Stomach (tissue), 4 donors: ENCODE data around the gene CDK12.

Experiments used
- EP300 ChIP-seq: sonication (generic); formaldehyde crosslinking; IDR thresholded peaks from one replicate; pipeline ENCODE4 v1.6.1; 2017; ENCODE audit warnings: antibody characterized with exemption
- POLR2A ChIP-seq, 4 donors: fragments of 450-650 bp; IDR thresholded peaks; one replicate each; pipeline ENCODE4 v1.6.1; 2016; ENCODE audit warnings: antibody characterized with exemption in 4 of 4, control low read depth in 2 of 4, mild to moderate bottlenecking in 1 of 4, moderate library complexity in 1 of 4
- POLR2AphosphoS5 ChIP-seq, 3 donors: sonication (generic); formaldehyde crosslinking; IDR thresholded peaks; one replicate each; pipeline ENCODE4 v1.6.1; 2016; ENCODE audit warnings: antibody characterized with exemption in 3 of 3
- TF ChIP-seq, protein P1 (sequence below), 7 experiments: fragments of 450-650 bp in 4 of 7; fragments of 200-600 bp in 3 of 7; sonication (generic) in 3 of 7; IDR thresholded peaks; one replicate each; pipeline ENCODE4 v1.5.1; 2016 to 2019; ENCODE audit warnings: antibody characterized with exemption in 7 of 7, control low read depth in 2 of 7, mild to moderate bottlenecking in 1 of 7

DNA sequence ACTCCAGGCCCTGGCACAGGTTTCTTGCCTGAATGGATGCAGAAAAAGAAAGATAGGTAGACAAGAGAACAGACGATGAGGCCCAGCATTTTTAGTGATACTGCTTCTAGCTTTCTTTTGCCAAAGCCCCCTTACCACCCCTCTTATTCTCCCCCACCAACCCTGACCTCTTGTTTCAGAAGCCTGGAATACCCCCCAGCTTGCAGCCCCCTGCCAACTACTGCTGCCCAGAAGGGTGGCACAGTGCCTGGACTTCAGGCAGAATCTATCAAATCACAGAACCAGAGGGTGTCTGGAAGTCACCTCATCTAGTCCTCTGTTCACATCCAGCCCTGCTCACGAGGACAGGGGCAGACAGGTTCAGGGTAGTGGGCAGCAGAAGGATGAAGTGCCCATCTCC lies 110.8 kb downstream of the CDK12 start:
- TF ChIP-seq, protein P1, sequence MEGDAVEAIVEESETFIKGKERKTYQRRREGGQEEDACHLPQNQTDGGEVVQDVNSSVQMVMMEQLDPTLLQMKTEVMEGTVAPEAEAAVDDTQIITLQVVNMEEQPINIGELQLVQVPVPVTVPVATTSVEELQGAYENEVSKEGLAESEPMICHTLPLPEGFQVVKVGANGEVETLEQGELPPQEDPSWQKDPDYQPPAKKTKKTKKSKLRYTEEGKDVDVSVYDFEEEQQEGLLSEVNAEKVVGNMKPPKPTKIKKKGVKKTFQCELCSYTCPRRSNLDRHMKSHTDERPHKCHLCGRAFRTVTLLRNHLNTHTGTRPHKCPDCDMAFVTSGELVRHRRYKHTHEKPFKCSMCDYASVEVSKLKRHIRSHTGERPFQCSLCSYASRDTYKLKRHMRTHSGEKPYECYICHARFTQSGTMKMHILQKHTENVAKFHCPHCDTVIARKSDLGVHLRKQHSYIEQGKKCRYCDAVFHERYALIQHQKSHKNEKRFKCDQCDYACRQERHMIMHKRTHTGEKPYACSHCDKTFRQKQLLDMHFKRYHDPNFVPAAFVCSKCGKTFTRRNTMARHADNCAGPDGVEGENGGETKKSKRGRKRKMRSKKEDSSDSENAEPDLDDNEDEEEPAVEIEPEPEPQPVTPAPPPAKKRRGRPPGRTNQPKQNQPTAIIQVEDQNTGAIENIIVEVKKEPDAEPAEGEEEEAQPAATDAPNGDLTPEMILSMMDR (IDR thresholded peaks at IDR 0.05) = no peak
- TF ChIP-seq POLR2A (IDR thresholded peaks at IDR 0.05) (no peak), POLR2AphosphoS5 (IDR thresholded peaks at IDR 0.05) (no peak), EP300 (no peak)
